MM.1S (cell line): Measurements from ENCODE around the gene ITGB5.

ENCODE experiments used
- DNase-seq: peaks from one replicate; pipeline ENCODE4 v3.0.0-alpha.2; 2015
- H2AFZ ChIP-seq: fragments of 300-600 bp; sonication (generic); 2 replicates; pipeline ENCODE4 v1.6.0; 2016; ENCODE audit warnings: antibody characterized with exemption, low read length
- H3F3A ChIP-seq: fragments of 300-600 bp; sonication (generic); 2 replicates; pipeline ENCODE4 v1.6.1; 2016; ENCODE audit warnings: mild to moderate bottlenecking, antibody characterized with exemption, low read length, moderate library complexity, mixed read lengths; ENCODE audit not compliant: insufficient read depth
- H3K27ac ChIP-seq: fragments of 300-600 bp; sonication (generic); 2 replicates; pipeline ENCODE4 v1.5.1; 2016; ENCODE audit warnings: mild to moderate bottlenecking, low read length
- H3K27me3 ChIP-seq: fragments of 300-600 bp; sonication (generic); replicated peaks from 2 replicates; pipeline ENCODE4 v1.6.0; 2016; ENCODE audit warnings: low read length; ENCODE audit not compliant: insufficient read depth
- H3K36me3 ChIP-seq: fragments of 300-600 bp; sonication (generic); replicated peaks from 2 replicates; pipeline ENCODE4 v1.6.1; 2016; ENCODE audit warnings: mild to moderate bottlenecking, low read length, mixed read lengths; ENCODE audit not compliant: insufficient read depth
- H3K4me1 ChIP-seq: fragments of 300-600 bp; sonication (generic); 2 replicates; pipeline ENCODE4 v1.6.1; 2016; ENCODE audit warnings: low read length, mixed read lengths
- H3K4me2 ChIP-seq: fragments of 300-600 bp; sonication (generic); 2 replicates; pipeline ENCODE4 v1.6.0; 2016; ENCODE audit warnings: low read depth, low read length
- H3K4me3 ChIP-seq: fragments of 300-600 bp; sonication (generic); 2 replicates; pipeline ENCODE4 v1.5.1; 2016; ENCODE audit warnings: low read length, mixed read lengths
- H3K79me2 ChIP-seq: fragments of 300-600 bp; sonication (generic); 2 replicates; pipeline ENCODE4 v1.6.1; 2016; ENCODE audit warnings: mixed run types, low read length, mixed read lengths
- H3K9ac ChIP-seq: fragments of 300-600 bp; sonication (generic); 2 replicates; pipeline ENCODE4 v1.6.1; 2016; ENCODE audit warnings: low read length, mixed read lengths
- H3K9me2 ChIP-seq: fragments of 300-600 bp; sonication (generic); replicated peaks from 2 replicates; pipeline ENCODE4 v1.6.1; 2016; ENCODE audit warnings: mild to moderate bottlenecking, low read length, mixed read lengths; ENCODE audit not compliant: insufficient read depth
- H3K9me3 ChIP-seq: fragments of 300-600 bp; sonication (generic); replicated peaks from 2 replicates; pipeline ENCODE4 v1.6.1; 2016; ENCODE audit warnings: mild to moderate bottlenecking, low read length, mixed read lengths; ENCODE audit not compliant: insufficient read depth
- H4K20me1 ChIP-seq: fragments of 300-600 bp; sonication (generic); 2 replicates; pipeline ENCODE4 v1.6.1; 2016; ENCODE audit warnings: mild to moderate bottlenecking, low read length, moderate library complexity, mixed read lengths; ENCODE audit not compliant: insufficient read depth
- EZH2 ChIP-seq: fragments of 300-600 bp; sonication (generic); optimal IDR thresholded peaks from 2 replicates; pipeline ENCODE3; 2017; ENCODE audit warnings: low read depth, mild to moderate bottlenecking, antibody characterized with exemption, low read length, mixed read lengths
- EZH2phosphoT487 ChIP-seq: fragments of 300-600 bp; sonication (generic); IDR thresholded peaks from 2 replicates; pipeline ENCODE4 v1.6.1; 2018; ENCODE audit warnings: antibody characterized with exemption, low read length
- TF ChIP-seq, protein P1 (sequence below): fragments of 300-600 bp; sonication (generic); IDR thresholded peaks from 2 replicates; pipeline ENCODE4 v1.5.1; 2016; ENCODE audit warnings: antibody characterized with exemption, low read length, mixed read lengths

The ITGB5 gene

GRCh38 chr3:124824286-124824915, 62.8 kb downstream of the ITGB5 start:
- Histone ChIP-seq H4K20me1 (no peaks in the 10 kb centered on the region), H3K36me3 (no peaks in the 10 kb centered on the region), H2AFZ (no peak overlapping the region), H3K27me3 (no peaks in the 10 kb centered on the region), H3K27ac (no peak overlapping the region), H3K9ac (no peak overlapping the region), H3F3A (no peaks in the 10 kb centered on the region; the same call in 1 of the 2 replicates), H3K9me3 (no peaks in the 10 kb centered on the region), H3K4me2 (no peak overlapping the region), H3K4me1 (no peaks in the 10 kb centered on the region), H3K4me3 (no peak overlapping the region), H3K79me2 (no peaks in the 10 kb centered on the region), H3K9me2 (no peaks in the 10 kb centered on the region)
- TF ChIP-seq EZH2 (no peak), EZH2phosphoT487 (no peak)
- TF ChIP-seq, protein P1, sequence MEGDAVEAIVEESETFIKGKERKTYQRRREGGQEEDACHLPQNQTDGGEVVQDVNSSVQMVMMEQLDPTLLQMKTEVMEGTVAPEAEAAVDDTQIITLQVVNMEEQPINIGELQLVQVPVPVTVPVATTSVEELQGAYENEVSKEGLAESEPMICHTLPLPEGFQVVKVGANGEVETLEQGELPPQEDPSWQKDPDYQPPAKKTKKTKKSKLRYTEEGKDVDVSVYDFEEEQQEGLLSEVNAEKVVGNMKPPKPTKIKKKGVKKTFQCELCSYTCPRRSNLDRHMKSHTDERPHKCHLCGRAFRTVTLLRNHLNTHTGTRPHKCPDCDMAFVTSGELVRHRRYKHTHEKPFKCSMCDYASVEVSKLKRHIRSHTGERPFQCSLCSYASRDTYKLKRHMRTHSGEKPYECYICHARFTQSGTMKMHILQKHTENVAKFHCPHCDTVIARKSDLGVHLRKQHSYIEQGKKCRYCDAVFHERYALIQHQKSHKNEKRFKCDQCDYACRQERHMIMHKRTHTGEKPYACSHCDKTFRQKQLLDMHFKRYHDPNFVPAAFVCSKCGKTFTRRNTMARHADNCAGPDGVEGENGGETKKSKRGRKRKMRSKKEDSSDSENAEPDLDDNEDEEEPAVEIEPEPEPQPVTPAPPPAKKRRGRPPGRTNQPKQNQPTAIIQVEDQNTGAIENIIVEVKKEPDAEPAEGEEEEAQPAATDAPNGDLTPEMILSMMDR = no peak
- DNase-seq = no peak

DNA sequence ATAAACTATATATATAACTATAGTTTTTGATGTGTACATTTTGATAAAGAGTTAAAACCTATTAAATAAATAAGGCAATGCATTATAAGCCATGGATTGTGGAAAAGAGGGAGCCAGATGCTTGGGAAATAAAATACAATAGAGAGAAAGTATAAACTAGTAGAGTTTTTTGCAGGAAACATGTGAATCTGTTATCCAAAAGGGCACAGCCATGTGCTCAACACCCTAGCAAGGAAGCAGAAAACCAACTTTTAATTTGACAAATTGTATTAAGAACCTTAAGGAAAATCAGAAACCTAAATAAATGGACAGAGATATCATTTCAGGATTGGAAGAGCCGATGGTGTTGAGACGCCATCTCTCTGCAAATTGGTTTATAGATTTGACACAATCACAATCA, 63.5 kb downstream of the ITGB5 start:
- Histone ChIP-seq H3K27ac (no peak overlapping the region), H3K4me1 (no peaks in the 10 kb centered on the region), H4K20me1 (no peaks in the 10 kb centered on the region), H3K27me3 (no peaks in the 10 kb centered on the region), H3K4me2 (no peak overlapping the region), H3K36me3 (no peaks in the 10 kb centered on the region; the same call in 1 of the 2 replicates), H2AFZ (no peak overlapping the region), H3F3A (no peaks in the 10 kb centered on the region; the same call in 1 of the 2 replicates), H3K9ac (no peak overlapping the region), H3K9me3 (no peaks in the 10 kb centered on the region), H3K79me2 (no peaks in the 10 kb centered on the region), H3K4me3 (no peak overlapping the region), H3K9me2 (no peaks in the 10 kb centered on the region)
- TF ChIP-seq EZH2phosphoT487 (no peak), EZH2 (no peak)
- TF ChIP-seq, protein P1 = no peak
- DNase-seq = no peak

DNA sequence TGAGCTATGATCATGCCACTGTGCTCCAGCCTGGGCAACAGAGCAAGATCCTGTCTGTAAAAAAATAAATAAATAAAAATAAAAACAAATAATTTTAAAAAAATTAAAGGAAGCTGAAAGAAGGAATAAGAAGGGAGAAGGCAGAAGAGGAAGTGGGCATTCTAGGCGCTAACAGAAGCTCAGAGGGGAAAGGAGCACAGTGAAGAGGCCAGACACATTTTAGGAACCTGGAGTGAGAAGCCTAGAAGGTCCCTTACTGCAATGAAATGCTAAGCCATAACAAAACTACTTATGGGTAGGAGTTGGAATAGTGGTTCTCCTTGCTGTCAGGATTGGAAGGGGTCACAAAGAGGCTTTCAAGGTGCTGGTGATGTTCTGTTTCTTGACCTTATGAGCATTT, 64.0 kb downstream of the ITGB5 start:
- DNase-seq = no peak

More for the DNA sequence above, 64.0 kb downstream of the ITGB5 start:
- H3K9me2 ChIP-seq = no peaks in the 10 kb centered on the region
- H3K9me3 ChIP-seq = no peaks in the 10 kb centered on the region
- H3K36me3 ChIP-seq = no peaks in the 10 kb centered on the region; the same call in 1 of the 2 replicates
- H3K4me3 ChIP-seq = no peak overlapping the region
- no peak overlapping the region for H3K4me2 ChIP-seq
- no peaks in the 10 kb centered on the region for H4K20me1 ChIP-seq
- H3K9ac ChIP-seq = no peak overlapping the region
- no peaks in the 10 kb centered on the region; the same call in 1 of the 2 replicates for H3F3A ChIP-seq
- TF ChIP-seq, protein P1 = no peak
- TF ChIP-seq EZH2 = no peak
- TF ChIP-seq EZH2phosphoT487 = no peak
- no peaks in the 10 kb centered on the region for H3K27me3 ChIP-seq
- H3K4me1 ChIP-seq = no peaks in the 10 kb centered on the region
- H2AFZ ChIP-seq = no peak overlapping the region
- H3K79me2 ChIP-seq = no peaks in the 10 kb centered on the region
- no peak overlapping the region for H3K27ac ChIP-seq
